Body of pancreas (tissue), 4 donors: ENCODE data around the gene EIF2AK2.

Experiments
- CTCF ChIP-seq, 7 experiments: fragments of 450-650 bp in 4 of 7; fragments of 200-600 bp in 3 of 7; sonication (generic) in 3 of 7; IDR thresholded peaks; one replicate each; pipeline ENCODE4 v1.5.1; 2016 to 2019; ENCODE audit warnings: antibody characterized with exemption in 7 of 7
- POLR2A ChIP-seq, 3 donors: fragments of 450-650 bp; IDR thresholded peaks; one replicate each; pipeline ENCODE4 v1.6.1; 2016; ENCODE audit warnings: antibody characterized with exemption in 3 of 3, mild to moderate bottlenecking in 2 of 3

- TF ChIP-seq CTCF (IDR thresholded peaks at IDR 0.05): no peak
- no peak for TF ChIP-seq POLR2A (IDR thresholded peaks at IDR 0.05)
Measured at GRCh38 chr2:37052600-37053332, 104.0 kb downstream of the EIF2AK2 start.
